NCI-H1694 treated with DMSO at 0.1 percent for 48 hours (cell line): ENCODE data around the gene MTCL1.
A peak's percentile ranks its signal among the peaks of the same experiment; 100 is the strongest.

Source experiments
- DNase-seq: peaks from one replicate; lab custom pipeline; 2025; lab: John Stamatoyannopoulos, UW

MTCL1 gene

DNA sequence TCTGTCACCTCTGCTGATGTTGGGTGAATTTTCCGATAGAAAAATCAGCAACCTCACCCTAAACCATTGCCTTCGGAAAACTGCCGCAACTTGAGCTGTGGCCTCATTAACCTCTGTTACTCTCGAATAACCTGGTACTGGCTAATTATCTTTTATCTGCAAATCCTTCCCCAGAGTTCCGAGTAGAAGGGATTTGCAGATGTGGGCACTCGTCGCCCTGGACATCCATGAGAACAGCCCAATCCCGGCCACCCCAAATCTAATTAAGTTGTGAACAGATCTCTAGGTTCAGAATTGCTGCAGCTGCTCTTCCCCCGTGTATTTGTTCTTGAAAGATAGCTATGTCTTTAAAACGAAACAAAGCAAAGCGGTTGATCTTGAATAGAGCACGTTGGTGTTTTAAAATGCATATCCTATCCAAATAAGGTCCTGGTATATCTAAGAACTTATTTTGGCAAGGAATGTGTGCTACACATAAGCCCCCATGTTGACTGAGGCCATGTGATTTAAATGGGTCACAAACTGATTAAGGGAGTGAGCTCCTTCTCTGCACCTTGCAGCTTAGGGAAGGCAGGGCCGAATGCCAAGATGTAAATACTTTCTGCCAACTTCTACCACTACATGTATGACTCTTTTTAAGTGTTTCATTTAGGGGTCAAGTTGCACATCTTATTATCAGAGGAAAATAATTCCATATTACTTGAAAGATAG lies 88.2 kb downstream of the MTCL1 start:
- no peak for DNase-seq

- no peak for DNase-seq
Observed at GRCh38 chr18:8794156-8794933, 89.0 kb downstream of the MTCL1 start.

DNA sequence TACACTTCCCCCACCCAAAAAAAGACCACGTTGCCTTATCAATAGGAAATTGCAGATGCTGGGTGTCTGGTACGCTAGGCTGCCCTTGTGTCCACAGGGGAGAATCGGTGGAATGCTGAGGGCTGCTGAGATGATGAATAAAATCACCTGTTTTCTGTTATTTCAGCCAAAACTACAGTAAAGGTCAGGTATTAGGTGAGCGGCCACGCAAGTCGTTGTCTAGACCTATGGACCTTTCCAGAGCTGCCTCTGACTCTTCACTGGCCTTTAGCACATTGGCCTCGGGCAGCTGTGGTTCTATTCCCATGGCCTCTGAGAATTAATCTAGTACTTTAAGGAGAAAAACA lies 89.6 kb downstream of the MTCL1 start:
- no peak for DNase-seq

GRCh38 chr18:8795586-8796325 lies 90.4 kb downstream of the MTCL1 start:
- no peak for DNase-seq

GRCh38 chr18:8797206-8797605 lies 91.8 kb downstream of the MTCL1 start:
- DNase-seq = no peak

DNA sequence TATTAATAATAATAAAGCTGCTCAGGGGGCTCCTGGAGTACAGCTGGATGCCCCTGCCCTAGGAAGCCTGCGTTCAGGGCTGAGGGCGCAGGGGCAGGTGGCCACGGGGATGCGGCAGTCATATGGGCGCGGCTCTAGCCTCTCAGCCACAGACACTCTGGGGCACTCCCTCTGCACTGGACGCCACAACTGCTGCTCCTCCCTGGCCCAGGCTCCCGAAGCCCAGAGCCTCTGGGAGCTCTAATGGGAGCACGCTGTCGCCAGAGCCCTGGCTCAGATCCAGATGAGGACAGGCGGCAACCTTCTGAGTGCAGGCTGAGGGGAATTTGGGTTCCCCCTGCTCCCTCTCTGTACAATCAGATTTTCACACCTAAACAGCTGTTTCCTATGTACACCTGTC lies 93.6 kb downstream of the MTCL1 start:
- DNase-seq = peak; percentile 29

DNA sequence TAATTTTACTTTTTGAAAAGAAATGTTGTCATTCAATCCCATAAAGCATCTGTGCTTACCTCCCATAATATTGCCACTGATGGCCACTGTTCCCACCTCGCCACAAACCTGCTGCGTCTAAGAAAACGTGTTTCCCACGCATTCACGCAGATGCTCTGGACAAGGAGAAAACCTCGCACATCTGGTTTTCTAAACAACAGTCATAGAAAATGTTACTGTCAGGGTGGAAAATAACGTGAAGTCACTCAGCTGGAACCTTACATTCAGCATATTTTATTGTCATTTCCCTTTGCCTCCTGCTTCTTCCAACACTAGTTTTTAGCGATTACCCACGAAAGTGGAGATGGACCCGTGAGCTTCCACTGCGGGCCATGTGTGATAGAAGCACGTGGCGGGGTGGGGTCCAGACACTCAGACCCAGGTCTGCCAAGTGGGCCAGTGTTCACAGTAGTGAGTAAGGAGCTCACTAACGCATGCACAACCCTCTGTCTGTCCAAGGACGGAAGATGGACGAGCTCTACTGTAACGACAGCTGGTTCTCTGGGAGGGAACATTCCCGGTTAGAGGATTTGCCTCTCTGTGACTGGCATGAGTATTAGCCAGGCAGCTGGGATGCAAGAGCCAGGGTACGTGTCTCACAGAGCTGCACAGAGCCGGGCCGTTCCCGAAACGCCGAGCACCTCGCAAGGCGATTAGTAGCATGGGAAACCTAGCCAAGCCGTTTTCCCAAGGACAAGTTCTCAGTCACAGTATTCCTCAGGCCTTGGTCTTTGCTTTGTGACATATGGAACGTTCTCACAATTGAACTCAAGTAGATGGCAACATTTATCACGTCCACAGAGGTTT lies 94.5 kb downstream of the MTCL1 start:
- peak; percentile 80 for DNase-seq

DNA sequence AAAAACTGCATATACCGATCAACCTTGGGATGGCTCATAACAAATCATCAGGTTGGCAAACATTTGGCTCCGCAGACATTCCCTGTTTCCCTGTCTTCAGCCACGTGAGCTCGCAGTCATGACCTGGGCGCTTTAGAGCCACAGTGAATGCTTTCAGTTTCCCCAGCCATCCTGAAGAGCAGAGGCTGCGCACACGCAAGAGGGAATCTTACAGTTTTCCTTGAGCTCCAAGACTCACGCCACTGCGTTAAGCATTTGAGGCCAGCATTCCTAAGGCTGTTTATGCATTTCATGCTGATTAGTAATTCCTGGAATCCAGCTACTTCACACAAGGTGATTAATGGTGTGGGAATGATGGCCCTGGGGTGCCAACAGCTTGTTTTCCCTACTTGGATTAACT lies 95.1 kb downstream of the MTCL1 start:
- DNase-seq = no peak

DNA sequence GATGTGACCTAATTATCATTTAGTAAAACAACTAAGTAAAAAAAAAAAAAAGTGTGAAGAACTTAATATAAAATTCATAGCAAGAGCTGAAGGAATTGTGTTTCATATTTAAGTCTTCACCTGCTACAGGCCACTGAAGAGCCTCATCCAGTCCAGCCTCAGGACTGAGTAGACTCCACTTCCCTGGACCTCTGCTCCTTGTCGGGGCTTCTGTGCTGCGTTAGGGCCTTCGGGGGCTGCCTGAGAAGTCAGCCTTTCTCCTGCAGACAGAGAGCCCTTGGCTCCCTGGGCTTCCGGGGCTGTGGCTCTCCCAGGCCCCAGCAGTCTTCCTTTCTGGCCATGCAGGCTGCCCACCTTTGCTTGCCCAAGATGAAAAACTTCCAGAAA lies 95.5 kb downstream of the MTCL1 start:
- no peak for DNase-seq

- no peak for DNase-seq
Observed at GRCh38 chr18:8801263-8801901, 96.0 kb downstream of the MTCL1 start.

DNA sequence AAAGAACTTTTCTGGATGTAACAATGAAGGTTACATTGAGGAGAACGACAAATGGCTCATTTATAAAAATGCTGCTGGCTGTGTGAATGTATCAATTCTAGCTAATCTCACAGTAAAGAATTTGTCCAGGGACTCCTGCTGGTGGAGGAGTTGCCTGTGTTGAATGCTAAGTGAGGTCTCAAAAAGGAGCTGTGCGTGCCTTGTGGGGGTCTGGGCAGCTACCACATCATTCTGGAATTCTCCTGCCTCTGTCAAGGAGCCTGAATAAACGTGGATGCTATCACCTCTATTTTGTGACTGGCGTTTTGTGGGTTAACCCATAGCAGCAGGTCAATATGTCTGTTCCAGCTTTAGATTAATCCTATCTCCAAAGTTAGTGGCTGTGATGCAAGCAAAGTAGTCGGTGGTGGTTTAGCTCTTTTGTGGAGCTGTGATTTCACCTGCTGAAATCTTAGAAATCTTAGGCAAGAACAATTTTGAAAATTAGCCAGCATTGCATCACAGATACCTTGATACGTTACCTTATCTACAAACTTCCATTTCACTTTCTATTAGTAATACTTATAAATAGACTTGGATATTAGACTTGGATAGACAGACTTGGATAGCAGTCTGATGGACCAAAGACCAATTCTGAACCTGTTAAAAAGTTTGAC lies 96.8 kb downstream of the MTCL1 start:
- DNase-seq = no peak

DNA sequence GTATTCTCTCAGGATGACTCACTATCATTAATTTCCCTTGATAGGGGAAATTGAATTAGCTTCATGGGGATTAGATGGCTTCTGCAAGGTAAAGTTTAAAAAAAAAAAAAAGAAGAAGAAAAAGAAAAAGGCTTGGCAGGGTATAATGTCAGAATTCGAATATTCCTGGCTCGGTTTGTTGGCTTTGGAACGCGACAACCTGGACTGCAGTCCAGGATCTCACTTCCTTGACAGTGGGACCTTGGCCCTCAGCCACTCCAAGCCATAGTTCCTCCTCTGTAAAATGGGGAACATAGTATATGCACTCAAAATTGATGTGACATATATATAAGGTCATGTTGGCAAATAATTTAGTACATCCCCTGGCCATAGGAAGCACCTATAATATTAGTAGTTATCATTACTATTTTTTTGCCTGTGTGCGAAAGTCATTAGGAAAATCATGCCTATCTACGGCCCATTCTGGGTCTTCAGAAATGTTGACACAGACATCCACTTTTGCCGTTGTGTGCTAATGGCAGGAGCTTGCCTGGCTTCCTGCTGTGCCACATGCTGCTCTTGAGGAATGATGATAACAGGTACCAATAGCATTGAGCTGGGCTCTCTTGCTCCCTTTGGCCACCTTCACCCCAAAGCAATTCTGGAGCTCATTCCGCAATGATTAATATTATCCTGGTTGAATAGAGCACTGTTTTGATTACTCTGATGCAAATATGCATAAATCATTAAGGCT lies 97.9 kb downstream of the MTCL1 start:
- DNase-seq = no peak

DNA sequence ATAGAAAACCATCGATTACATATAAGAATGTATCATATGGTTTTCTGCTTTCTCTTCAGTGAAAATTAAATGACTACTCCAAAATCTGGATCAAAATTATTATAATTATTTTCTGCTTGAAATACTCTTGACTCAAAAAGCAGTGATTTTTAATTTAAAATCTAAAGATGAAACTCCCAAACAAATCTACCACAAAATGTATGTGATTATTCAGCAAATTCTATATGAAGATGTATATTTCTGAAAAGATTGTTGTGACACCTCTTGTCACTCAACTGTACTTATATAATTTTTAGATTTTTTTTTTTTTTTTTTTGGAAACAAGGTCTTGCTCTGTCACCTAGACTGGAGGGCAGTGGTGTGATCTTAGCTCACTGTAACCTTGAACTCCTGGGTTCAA lies 98.6 kb downstream of the MTCL1 start:
- no peak for DNase-seq

GRCh38 chr18:8805552-8805951 lies 100.2 kb downstream of the MTCL1 start:
- no peak for DNase-seq

GRCh38 chr18:8806100-8806797 lies 100.9 kb downstream of the MTCL1 start:
- DNase-seq = no peak

DNA sequence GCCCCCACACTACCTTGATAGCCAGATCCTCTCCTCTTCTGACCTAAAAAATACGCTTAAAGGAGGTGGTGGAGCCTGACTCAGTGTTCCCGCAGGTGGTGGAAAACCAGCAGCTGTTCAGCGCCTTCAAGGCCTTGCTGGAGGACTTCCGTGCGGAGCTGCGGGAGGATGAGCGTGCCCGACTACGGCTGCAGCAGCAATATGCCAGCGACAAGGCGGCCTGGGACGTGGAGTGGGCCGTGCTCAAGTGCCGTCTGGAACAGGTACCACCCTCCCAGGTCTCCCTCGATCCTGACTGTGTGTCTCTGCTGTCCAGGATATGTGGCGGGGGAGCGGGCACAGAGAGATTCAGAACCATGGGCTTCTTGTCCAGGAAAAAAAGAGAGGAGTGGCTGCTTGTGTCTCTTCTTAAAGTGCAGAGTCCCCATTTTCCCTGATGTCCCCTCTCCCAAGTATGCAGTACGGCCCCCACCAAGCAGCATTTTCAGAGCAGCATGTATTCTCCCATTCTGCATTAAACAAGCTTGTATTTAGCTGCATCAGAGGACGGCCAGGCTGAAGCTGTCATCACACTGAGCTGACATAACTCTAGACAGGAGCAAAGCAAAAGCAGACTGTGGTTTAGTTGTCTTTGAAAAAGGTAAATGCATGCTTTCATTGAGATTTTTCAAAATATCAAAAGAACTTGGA lies 101.6 kb downstream of the MTCL1 start:
- no peak for DNase-seq

- DNase-seq = no peak
Observed at GRCh38 chr18:8807488-8807805, 102.1 kb downstream of the MTCL1 start.

GRCh38 chr18:8808001-8808400 lies 102.6 kb downstream of the MTCL1 start:
- no peak for DNase-seq

- no peak for DNase-seq
Observed at GRCh38 chr18:8809514-8809913, 104.2 kb downstream of the MTCL1 start.
